ENCODE results near the gene MTMR1. TPM values are rescaled to one million over a fixed set of nuclear protein-coding genes. Genes with fewer than 3 reads are reported as not detected.

The MTMR1 gene
- total RNA-seq, 1 experiment from 2014 or later, result 15.6 TPM

DNA sequence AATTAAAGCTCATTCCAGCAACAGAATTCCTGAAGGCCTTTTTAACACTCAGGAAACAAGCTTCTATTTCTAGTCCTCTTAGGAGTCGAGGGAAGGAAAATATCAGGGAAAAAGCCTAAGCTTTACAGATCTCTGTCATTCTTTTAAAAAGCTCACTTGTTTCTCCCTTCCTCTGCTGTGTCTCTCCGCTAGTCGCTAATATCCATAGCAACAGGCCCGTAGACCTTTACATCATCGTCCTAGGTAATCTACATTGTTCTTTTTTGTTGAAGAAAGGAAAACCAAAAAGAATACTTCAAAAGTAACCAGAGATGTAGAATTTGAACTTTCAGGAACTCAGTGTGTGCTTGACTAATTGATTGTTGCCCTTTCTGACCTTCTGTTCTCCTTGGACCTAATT, 45.9 kb upstream of the MTMR1 start (continued):
- TF ChIP-seq CTCF (IDR thresholded peaks at IDR 0.05) (no peak), CBFB (CRISPR knock-in tag; IDR thresholded peaks at IDR 0.05; ENCODE audit: low read depth) (no peak)
- TF ChIP-seq, protein P1, sequence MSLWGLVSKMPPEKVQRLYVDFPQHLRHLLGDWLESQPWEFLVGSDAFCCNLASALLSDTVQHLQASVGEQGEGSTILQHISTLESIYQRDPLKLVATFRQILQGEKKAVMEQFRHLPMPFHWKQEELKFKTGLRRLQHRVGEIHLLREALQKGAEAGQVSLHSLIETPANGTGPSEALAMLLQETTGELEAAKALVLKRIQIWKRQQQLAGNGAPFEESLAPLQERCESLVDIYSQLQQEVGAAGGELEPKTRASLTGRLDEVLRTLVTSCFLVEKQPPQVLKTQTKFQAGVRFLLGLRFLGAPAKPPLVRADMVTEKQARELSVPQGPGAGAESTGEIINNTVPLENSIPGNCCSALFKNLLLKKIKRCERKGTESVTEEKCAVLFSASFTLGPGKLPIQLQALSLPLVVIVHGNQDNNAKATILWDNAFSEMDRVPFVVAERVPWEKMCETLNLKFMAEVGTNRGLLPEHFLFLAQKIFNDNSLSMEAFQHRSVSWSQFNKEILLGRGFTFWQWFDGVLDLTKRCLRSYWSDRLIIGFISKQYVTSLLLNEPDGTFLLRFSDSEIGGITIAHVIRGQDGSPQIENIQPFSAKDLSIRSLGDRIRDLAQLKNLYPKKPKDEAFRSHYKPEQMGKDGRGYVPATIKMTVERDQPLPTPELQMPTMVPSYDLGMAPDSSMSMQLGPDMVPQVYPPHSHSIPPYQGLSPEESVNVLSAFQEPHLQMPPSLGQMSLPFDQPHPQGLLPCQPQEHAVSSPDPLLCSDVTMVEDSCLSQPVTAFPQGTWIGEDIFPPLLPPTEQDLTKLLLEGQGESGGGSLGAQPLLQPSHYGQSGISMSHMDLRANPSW (CRISPR knock-in tag; conservative IDR thresholded peaks at IDR 0.05; ENCODE audit: low read depth), result no peak

DNA sequence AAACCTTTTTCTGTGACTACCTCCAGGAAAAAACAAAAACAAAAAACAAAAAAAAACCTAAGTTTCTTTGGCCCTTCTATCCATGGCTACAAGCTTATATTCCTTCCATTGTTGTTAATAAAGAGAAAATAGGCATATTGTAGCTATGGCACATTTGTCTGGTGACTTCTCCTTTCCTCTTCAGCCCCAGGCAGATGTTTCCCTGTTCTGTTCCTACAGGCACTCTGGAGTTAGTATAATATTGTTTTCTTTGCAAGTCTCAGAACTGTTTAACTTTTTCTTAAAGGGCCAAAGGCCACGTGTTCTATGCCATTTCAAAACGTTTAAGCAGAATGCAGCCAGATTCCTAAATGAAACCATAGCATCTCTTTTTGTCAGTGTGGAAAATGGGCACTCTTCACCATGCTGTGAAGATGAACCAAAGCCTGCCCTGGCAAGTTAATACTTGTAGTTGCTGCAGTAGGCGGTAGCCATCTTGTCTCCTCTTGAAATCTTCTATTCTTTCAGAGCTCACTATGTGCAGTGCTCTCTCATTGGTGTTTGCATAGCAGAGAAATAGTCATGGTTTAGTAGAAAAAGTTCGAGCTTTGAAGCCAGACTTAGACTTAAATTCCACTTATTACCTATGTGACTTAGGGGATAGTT, 44.8 kb upstream of the MTMR1 start:
- Mint-ChIP-seq H3K9me3 (no peaks in the 10 kb centered on the region), H3K27ac (no peak overlapping the region; the same call in 1 of the 2 replicates), H3K27me3 (ENCODE audit: low read depth) (no peaks in the 10 kb centered on the region), H3K4me3 (no peak overlapping the region), H3K4me1 (no peaks in the 10 kb centered on the region; the same call in 1 of the 2 replicates), H3K36me3 (no peaks in the 10 kb centered on the region; the same call in 1 of the 2 replicates)
- ChIA-PET CTCF (no interaction called here), POLR2A (no interaction called here)
- DNase-seq (ENCODE audit: low spot score) (no peak), ATAC-seq (no peak)
- TF ChIP-seq GRHL2 (CRISPR knock-in tag; IDR thresholded peaks at IDR 0.05; ENCODE audit: insufficient replicate concordance, severe bottlenecking), result no peak
- TF ChIP-seq IRF2 (CRISPR knock-in tag; IDR thresholded peaks at IDR 0.05; ENCODE audit: borderline replicate concordance, low read depth), result no peak
- TF ChIP-seq, protein P2, sequence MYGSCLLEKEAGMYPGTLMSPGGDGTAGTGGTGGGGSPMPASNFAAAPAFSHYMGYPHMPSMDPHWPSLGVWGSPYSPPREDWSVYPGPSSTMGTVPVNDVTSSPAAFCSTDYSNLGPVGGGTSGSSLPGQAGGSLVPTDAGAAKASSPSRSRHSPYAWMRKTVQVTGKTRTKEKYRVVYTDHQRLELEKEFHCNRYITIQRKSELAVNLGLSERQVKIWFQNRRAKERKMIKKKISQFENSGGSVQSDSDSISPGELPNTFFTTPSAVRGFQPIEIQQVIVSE (CRISPR knock-in tag; IDR thresholded peaks at IDR 0.05; ENCODE audit: borderline replicate concordance), result no peak
- TF ChIP-seq, protein P3, sequence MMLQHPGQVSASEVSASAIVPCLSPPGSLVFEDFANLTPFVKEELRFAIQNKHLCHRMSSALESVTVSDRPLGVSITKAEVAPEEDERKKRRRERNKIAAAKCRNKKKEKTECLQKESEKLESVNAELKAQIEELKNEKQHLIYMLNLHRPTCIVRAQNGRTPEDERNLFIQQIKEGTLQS (CRISPR knock-in tag; conservative IDR thresholded peaks at IDR 0.05), result no peak
- TF ChIP-seq NR2C2 (CRISPR knock-in tag; IDR thresholded peaks at IDR 0.05), result no peak
- TF ChIP-seq CTCF (IDR thresholded peaks at IDR 0.05), result no peak
- no peak for TF ChIP-seq ZNF425 (CRISPR knock-in tag; conservative IDR thresholded peaks at IDR 0.05)
- no peak for TF ChIP-seq ESRRA (CRISPR knock-in tag; IDR thresholded peaks at IDR 0.05; ENCODE audit: borderline replicate concordance)
- no peak for TF ChIP-seq TP53 (CRISPR knock-in tag; IDR thresholded peaks at IDR 0.05)
- no peak for TF ChIP-seq E2F1 (CRISPR knock-in tag; IDR thresholded peaks at IDR 0.05)
- no peak for TF ChIP-seq E2F4 (CRISPR knock-in tag; IDR thresholded peaks at IDR 0.05; ENCODE audit: borderline replicate concordance, low read depth)
- TF ChIP-seq ZNF121 (CRISPR knock-in tag; IDR thresholded peaks at IDR 0.05), result no peak
- TF ChIP-seq AR (CRISPR knock-in tag; IDR thresholded peaks at IDR 0.05), result no peak

Data from WTC11 (cell line).